Epithelial cell of proximal tubule (primary cell): ENCODE results near the gene HRH2. TPM values are rescaled to one million over a fixed set of nuclear protein-coding genes. Genes with fewer than 3 reads are reported as not detected.
A peak's percentile ranks its signal among the peaks of the same experiment; 100 is the strongest.

Experiments used
- DNase-seq: peaks from one replicate; pipeline ENCODE4 v3.0.0-alpha.2; 2011; ENCODE audit warnings: low read depth
- H3K4me3 ChIP-seq: 2 replicates; pipeline ENCODE4 v1.5.1; 2011; ENCODE audit warnings: low read depth, mild to moderate bottlenecking, low read length
- total RNA-seq: library from RNA; depleted of rRNA; stranded (reverse); fragments of >200 nt; gene quantifications from 2 replicates; pipeline ENCODE4 v1.2.3, GENCODE V29; 2015
- TF ChIP-seq, protein P1 (sequence below): conservative IDR thresholded peaks from 2 replicates; pipeline ENCODE4 v1.5.1; 2012; ENCODE audit warnings: low read depth, mild to moderate bottlenecking, low read length

HRH2 gene
- total RNA-seq, 1 donor from 2014 or later: 0.29 TPM

DNA sequence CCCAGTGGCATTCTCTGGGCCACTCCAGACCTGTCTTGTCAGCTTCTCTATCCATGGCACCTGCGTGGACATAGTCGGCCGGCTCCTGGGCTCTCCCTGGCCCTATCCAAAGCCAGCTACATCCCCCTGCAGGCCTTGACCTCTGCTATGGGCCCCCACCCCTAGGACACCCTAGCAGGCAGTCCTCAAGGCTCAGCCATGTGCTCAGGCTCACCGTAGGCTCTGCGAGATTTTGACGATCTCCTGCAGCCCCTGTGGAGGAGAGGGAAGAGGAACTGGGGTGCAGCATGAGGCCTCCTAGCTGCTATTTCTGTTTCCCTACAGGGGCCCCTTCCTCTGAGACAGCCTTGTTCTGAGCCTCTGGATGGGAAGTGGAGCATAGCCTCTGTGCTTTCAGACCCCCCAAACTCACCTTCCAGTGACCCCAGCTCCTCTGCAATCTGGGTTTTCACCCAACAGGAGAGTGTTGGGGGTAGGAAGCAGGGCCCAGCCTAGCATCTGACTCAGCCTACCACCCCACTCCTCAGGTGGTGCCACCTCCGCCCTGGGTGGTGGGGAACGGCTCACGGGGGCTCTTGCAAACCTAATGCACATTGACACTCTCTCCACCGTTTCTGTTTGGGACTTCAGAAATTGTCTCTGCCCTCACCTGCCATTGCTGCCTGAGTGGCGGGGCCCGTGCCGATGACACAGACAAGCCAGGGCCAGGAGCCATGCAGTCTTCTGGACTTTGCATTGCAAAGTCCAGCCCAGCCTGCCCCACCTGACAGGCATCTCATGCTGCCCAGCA lies 36.7 kb downstream of the HRH2 start:
- TF ChIP-seq, protein P1, sequence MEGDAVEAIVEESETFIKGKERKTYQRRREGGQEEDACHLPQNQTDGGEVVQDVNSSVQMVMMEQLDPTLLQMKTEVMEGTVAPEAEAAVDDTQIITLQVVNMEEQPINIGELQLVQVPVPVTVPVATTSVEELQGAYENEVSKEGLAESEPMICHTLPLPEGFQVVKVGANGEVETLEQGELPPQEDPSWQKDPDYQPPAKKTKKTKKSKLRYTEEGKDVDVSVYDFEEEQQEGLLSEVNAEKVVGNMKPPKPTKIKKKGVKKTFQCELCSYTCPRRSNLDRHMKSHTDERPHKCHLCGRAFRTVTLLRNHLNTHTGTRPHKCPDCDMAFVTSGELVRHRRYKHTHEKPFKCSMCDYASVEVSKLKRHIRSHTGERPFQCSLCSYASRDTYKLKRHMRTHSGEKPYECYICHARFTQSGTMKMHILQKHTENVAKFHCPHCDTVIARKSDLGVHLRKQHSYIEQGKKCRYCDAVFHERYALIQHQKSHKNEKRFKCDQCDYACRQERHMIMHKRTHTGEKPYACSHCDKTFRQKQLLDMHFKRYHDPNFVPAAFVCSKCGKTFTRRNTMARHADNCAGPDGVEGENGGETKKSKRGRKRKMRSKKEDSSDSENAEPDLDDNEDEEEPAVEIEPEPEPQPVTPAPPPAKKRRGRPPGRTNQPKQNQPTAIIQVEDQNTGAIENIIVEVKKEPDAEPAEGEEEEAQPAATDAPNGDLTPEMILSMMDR: no peak

DNA sequence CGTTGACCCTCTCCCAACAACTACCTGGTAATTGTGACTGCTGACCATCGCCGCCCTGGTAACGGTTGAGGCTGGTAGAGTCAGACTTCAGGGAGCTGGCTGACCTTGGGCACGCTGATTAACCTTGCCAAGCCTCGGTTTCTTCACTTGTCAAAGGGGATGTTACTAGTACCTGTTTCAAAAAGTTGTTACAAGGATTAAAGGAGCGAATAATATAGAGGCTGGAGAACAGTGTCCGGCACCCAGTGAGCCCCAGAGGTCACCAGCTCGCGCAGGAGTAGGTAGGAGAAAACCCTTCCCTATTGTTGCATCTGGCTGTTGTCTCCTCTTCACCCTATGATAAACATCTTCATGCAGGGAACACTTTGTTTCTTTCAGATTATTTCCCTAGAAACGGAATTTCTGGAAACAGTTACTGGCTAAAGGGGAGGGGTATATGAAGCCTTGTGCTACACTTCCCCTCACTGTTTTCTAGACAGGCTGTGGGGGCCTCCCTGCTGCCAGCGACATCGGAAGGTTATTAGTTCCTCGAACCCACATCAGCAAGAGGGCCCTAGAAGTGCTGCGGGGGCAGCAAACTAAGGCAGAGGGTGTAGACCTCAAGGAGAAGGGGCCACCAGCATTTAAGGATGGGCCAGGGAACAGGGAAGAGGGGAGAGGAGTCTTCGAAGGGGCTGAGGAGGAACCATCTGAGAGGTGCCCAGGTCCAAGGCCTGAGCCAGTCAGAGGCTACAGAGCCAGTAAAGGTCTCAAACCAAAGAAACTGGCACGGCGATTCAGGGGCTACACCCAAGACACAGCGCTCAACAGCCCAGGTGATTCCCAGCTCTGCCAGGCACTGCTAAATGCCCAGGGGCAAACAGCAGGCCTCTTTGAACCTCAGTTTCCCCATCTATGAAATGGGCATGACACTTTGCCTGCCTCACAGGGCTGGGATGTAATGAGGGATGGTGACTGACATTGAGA lies 37.6 kb downstream of the HRH2 start:
- no peak overlapping the region for H3K4me3 ChIP-seq
- DNase-seq: no peak
- TF ChIP-seq, protein P1: no peak

More for the DNA sequence above, 36.7 kb downstream of the HRH2 start:
- DNase-seq: no peak
- H3K4me3 ChIP-seq: no peak overlapping the region

DNA sequence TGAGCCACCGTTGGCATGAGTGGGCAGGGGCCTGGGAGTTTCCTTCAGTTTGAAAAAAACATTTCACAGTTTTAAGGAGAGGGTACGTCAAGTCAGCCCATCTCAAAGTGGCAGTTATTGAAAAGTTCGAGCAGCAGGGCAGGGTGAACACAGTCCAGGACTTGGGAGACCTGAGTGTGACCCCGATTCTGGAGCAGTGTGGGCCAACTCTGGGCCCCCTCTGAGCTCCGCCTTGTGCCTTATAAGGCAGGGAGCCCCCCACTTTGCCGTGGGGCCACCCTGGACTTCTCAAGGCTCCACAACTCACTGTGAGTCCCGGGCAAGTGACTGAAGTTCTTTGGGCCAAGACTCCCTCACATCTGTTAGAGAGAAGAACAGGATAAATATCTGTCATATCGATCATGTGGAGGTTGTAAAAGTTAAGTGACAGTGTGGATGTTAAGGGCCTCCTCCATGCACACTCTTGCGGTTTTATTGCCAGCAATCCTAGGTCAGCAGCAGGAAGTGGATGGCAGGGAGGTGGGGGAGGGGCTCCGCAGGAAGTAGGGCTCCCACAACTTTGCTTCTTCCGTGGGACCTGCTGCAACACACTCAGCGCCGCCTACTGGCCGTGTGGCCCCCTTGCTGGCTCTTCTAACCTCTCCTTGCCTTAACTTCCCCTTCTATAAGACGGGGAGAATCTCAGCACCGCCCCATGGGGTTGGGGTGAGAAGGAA lies 38.4 kb downstream of the HRH2 start:
- TF ChIP-seq, protein P1: peak; percentile 44
- no peak overlapping the region for H3K4me3 ChIP-seq
- no peak for DNase-seq

DNA sequence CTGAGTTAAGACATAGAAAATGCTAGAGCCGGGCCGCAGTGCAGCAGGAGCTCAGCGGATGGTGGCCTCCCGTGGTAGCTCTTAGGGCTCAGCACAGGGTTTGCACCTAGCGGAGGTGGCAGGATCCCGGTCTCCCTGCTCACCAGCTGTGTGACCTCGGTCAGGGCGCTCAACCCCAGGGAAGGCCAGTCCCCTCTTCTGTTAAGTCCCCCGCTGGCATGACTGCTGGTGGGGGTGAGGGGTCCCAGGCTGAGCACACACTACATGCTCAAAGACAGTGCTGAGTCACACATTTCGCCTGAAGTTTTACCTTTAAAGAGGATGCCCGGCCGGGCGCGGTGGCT lies 39.0 kb downstream of the HRH2 start:
- TF ChIP-seq, protein P1: peak; percentile 0

DNA sequence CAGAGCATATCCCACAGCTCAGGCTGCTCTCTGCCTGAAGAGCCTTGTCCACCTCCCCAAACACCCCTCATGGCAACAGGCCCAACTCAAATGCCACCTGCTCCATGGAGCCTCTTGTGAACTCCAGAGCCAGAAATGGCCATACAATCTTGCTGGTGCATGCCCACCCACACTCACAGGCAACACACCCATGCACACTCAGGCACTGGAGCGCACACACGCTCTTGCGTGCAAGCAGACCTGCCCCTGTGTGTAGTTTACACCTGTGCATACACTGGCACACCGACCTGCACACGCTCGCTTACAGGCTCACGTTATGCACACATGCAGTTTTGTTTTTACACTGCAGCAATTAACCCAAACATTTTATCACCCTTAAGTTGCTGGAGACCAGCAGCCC lies 40.0 kb downstream of the HRH2 start:
- DNase-seq: no peak
- H3K4me3 ChIP-seq: no peak overlapping the region
- TF ChIP-seq, protein P1: no peak

More for the DNA sequence above, 39.0 kb downstream of the HRH2 start:
- H3K4me3 ChIP-seq: no peak overlapping the region
- no peak for DNase-seq

DNA sequence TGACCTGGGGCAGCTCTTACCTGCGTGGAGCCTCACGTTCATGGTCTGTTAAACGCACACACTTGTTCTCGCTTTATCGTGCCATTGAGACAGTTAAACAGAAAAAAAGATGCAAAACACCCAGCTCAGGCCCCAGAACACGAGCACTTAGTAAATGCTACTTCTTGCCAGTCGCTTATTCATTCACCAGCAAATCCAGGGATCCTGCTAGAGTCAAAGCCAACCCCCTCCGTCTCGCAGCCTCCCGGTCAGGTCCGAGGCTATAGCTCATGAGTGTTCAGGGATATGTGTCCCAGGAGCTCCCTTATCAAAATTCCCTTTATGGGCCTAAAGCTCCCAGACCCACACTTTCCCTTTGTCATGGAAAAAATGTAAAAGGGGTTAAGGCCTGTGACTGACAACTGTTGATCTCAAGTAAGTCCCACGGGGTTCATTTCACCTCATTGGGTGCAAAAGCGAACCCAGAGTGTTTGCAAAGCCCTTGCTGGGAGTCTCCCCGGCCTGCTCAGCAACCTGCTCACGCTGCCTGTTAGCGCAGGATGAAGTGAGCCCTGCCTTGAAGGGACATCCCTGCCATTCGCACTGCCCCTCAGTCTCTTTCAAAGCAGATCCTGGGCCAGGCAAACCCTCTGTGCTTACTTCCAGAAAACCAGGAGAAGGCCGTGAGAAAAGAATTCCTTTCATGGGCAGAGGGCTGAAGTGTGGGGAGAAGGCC lies 40.7 kb downstream of the HRH2 start:
- DNase-seq: no peak
- no peak overlapping the region for H3K4me3 ChIP-seq
- TF ChIP-seq, protein P1: no peak
